IPS DF 6.9 (cell line): ENCODE results near the gene GFY.

Experiments used
- DNase-seq: peaks from one replicate; pipeline ENCODE4 v3.0.0-alpha.2; 2013; ENCODE audit warnings: low read depth, low spot score
- H3K27ac ChIP-seq: one replicate; pipeline ENCODE4 v1.5.1; 2013; ENCODE audit warnings: low read length, control low read depth
- H3K27me3 ChIP-seq: 2 replicates; pipeline ENCODE4 v1.6.1; 2013; ENCODE audit warnings: mild to moderate bottlenecking, low read length; ENCODE audit not compliant: control insufficient read depth, insufficient read depth
- H3K36me3 ChIP-seq: 2 replicates; pipeline ENCODE4 v1.6.1; 2013; ENCODE audit warnings: low read length; ENCODE audit not compliant: control insufficient read depth, insufficient read depth
- H3K4me1 ChIP-seq: 2 replicates; pipeline ENCODE4 v1.6.1; 2013; ENCODE audit warnings: low read length; ENCODE audit not compliant: control insufficient read depth, insufficient read depth
- H3K4me3 ChIP-seq: 2 replicates; pipeline ENCODE4 v1.5.1; 2013; ENCODE audit warnings: mild to moderate bottlenecking, low read length
- H3K9me3 ChIP-seq: 2 replicates; pipeline ENCODE4 v1.6.1; 2013; ENCODE audit warnings: low read length, inconsistent platforms; ENCODE audit not compliant: control insufficient read depth, insufficient read depth
- WGBS: extraction: QIAGEN DNeasy Blood & Tissue Kit; methylation state at CpG from one replicate; pipeline ENCODE4 v1.1.7; 2013; ENCODE audit warnings: mixed read lengths, missing lambda C conversion rate; ENCODE audit not compliant: insufficient read length, insufficient coverage; 5-methylcytosine and 5-hydroxymethylcytosine counted together

GFY gene

DNA sequence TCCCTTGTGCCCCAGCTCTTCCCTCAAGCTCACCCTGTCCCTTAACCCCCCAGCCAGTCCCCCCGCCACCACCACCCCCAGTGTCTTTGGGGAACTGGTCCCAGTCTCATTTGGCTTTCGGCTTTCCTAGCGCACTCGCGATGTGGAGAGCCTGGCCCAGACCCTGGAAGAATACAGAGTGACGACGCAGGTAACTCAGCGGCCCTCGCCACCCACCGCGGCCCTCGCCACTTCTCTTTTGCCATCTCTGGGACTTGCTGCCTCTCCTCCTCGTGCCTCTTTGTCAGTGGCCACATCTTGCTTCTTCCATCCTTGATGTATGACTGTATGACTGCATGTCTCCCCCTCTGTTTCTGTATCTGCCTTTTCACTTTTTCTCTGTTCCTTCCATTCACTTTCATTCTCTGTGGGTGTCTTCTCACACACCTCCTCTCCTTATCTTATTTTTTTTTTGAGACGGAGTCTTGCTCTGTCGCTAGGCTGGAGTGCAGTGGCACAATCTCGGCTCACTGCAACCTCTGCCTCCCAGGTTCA lies 17.6 kb upstream of the GFY start:
- Histone ChIP-seq H3K4me3 (no peak overlapping the region), H3K9me3 (no peaks in the 10 kb centered on the region), H3K27ac (no peak overlapping the region), H3K27me3 (no peaks in the 10 kb centered on the region), H3K36me3 (no peaks in the 10 kb centered on the region), H3K4me1 (peaks cover 7% of the 10 kb centered on the region)
- WGBS, result no CpG with 5 or more reads among the region's 16 CpGs
- DNase-seq, result no peak

DNA sequence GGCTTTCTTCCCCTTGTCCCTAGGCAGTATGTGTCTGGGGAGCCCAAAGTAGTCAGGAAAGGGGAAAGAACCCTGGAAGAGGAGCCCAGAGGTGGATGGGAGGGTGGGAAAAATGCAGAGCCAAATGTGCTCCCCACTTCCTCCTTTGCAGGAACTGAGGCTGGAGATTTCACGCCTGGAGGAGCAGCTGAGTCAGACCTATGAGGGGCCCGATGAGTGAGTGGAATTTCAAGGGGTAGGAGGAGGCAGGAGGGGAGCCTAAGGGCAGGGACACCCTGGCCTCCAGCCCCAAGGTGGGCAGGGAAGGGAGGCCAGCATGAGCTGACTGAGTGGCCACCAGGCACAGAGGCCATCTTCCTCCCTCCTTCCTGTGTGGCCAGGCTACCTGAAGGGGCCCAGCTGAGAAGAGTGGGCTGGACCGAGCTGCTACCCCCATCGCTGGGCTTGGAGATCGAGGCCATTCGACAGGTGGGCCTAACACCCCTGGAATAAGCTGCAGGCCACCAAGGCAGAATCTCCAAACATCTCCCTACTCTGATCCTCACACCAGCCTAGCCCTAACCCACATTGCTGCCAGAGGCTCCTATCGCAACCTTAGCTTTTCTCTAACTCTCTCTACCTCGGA lies 16.3 kb upstream of the GFY start:
- WGBS, result no CpG with 5 or more reads among the region's 8 CpGs

DNA sequence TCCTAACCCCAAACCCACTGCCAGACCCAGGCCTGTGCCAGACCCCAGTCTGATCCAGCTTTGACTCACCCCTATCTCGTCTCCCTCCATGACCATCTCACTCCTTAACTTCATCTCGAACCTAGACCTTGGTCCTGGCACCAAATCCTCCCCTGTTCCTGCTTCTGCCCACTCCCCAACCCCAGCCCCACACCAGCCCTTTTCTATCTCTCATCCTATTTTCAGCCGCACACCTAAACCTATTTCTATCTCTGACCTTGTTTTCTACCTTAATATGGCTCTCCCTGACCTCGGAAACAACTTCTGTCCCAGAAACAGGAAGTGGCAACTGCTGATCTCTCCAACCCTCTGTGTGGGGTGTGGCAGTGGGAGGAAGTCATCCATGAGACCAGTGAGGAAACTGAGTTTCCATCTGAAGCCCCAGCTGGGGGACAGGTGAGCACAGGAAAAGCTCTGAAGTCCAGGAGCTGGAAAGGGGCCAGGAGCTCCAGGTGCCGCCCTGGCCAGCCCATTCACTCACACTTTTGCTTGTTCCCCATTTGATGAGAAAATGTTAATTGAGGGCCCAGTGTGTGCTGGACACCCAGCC lies 15.7 kb upstream of the GFY start:
- no peak for DNase-seq
- Histone ChIP-seq H3K4me1 (no peaks in the 10 kb centered on the region), H3K27me3 (no peaks in the 10 kb centered on the region), H3K27ac (no peak overlapping the region), H3K4me3 (no peak overlapping the region), H3K36me3 (no peaks in the 10 kb centered on the region), H3K9me3 (no peaks in the 10 kb centered on the region)
- WGBS, result no CpG with 5 or more reads among the region's 5 CpGs

More for the DNA sequence above, 16.3 kb upstream of the GFY start:
- H3K27me3 ChIP-seq, result no peaks in the 10 kb centered on the region
- DNase-seq, result no peak
- H3K4me1 ChIP-seq, result peaks cover 5% of the 10 kb centered on the region
- H3K9me3 ChIP-seq, result no peaks in the 10 kb centered on the region
- no peaks in the 10 kb centered on the region for H3K36me3 ChIP-seq
- H3K4me3 ChIP-seq, result no peak overlapping the region
- H3K27ac ChIP-seq, result no peak overlapping the region

DNA sequence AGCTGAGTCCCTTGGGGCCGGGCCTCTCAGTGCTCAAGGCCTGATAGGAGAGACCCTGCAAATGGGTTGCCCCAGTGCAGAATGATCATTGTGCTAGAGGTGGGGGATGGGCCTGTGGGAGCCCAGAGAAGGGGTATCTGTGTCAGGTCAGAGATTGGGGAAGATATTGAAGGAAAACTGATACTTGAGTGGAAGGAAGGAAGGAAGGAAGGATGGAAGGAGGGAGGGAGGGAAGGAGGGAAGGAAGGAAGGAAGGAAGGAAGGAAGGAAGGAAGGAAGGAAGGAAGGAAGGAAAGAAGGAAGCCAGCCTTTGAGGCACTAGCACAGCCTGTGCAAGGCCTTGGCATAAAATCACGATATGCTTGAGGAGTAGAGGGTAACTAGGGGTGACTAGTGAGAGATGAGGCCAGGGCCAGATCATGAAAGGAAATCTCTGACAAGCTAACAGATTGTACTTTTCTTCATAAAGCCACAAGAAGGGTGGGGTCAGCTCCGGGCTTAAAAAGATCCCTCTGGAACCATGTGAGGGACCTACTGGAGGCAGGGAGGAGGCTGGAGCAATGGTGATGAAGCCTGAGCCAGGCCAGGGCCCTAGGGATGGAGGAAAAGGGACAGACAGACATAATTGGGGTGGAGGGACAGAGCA lies 13.4 kb upstream of the GFY start:
- no peak overlapping the region for H3K4me3 ChIP-seq
- WGBS, result no CpG with 5 or more reads among the region's 3 CpGs
- DNase-seq, result no peak
- H3K27me3 ChIP-seq, result no peaks in the 10 kb centered on the region
- no peak overlapping the region for H3K27ac ChIP-seq
- no peaks in the 10 kb centered on the region for H3K36me3 ChIP-seq
- no peaks in the 10 kb centered on the region for H3K9me3 ChIP-seq
- H3K4me1 ChIP-seq, result peaks cover 3% of the 10 kb centered on the region

DNA sequence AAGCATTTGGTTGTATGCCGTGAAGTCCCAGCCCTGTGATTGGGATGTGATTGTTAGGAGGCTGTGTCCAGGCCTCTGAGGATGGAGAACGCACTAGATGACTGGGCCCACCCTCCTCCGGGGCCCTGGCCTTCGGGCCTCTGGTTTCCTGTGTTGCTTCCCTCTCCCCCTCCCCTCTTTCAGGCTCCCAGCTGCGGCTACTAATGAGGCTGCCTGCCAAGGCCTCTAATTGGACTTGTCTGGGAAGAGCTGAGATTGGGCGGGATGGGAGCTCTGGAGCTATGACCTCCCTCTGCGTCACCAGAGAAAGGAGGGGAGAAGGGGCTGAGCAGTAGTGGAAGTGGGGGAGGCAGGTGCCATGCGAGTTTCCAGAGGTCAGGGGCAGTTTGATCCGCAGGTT lies 11.8 kb upstream of the GFY start:
- Histone ChIP-seq H3K4me3 (no peak overlapping the region), H3K36me3 (no peaks in the 10 kb centered on the region), H3K27me3 (no peaks in the 10 kb centered on the region), H3K9me3 (no peaks in the 10 kb centered on the region), H3K27ac (no peak overlapping the region), H3K4me1 (peaks cover 5% of the 10 kb centered on the region)
- no CpG with 5 or more reads among the region's 9 CpGs for WGBS
- DNase-seq, result no peak

DNA sequence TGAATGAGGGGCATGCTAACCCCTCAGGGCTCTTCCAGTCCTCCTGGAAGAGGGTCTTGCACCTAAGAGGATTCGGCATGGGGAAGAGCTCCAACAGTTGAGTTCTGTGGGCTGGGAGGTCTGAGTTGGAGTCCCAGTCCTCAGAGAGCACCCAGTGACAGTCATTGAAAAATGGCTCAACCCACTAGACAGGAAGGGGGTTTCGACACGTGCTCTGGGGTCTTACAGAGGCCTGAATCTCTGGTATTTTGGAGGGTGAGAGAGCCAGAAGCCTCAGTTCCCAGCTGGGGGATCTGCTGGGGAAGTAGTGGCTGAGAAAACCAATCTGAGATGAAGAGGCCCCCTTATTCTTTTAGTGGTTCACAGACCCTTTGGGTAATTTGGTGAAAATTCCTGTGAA lies 10.9 kb upstream of the GFY start:
- no peak for DNase-seq
- no peaks in the 10 kb centered on the region for H3K9me3 ChIP-seq
- WGBS, result no CpG with 5 or more reads among the region's 3 CpGs
- peaks cover 5% of the 10 kb centered on the region for H3K4me1 ChIP-seq
- H3K36me3 ChIP-seq, result no peaks in the 10 kb centered on the region
- H3K27me3 ChIP-seq, result no peaks in the 10 kb centered on the region
- no peak overlapping the region for H3K27ac ChIP-seq
- no peak overlapping the region for H3K4me3 ChIP-seq

DNA sequence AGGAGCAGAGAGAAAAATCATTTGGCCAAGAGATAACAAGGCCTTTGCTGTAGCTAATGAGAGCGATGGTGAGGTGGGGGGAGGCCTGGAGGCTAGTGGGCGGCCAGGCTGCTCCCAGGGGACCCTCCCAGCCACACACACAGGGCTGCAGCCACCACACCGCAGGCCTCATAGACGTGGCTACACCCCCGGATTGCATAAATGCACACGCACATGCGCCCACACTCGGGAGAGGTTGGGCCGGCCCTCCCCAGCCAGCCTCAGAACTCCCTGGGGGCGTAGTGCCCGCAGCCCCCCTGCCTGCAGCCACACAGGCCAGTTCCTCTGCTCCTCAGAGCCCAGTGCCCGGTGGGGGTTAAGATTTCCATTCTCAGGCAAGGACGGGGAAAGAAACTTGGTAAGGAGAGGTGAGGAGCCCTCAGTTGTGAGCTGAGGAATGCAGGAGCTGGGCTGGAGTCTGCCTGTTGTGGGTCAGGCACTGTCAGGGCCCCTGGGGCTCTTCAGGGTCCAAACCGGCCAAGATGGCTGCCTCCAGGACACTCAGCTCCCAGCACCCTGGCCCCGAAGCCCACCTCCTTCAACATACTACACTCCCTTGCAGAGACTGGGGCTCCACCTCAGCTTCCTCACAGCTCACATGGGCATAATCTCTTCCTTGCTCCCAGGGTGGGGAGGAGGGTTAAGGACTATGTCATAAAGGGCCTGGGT lies 9.9 kb upstream of the GFY start:
- no peak overlapping the region for H3K27ac ChIP-seq
- H3K4me1 ChIP-seq, result peaks cover 5% of the 10 kb centered on the region
- DNase-seq, result no peak
- no peaks in the 10 kb centered on the region for H3K9me3 ChIP-seq
- H3K27me3 ChIP-seq, result no peaks in the 10 kb centered on the region
- H3K36me3 ChIP-seq, result no peaks in the 10 kb centered on the region
- H3K4me3 ChIP-seq, result no peak overlapping the region
- WGBS, result no CpG with 5 or more reads among the region's 15 CpGs

DNA sequence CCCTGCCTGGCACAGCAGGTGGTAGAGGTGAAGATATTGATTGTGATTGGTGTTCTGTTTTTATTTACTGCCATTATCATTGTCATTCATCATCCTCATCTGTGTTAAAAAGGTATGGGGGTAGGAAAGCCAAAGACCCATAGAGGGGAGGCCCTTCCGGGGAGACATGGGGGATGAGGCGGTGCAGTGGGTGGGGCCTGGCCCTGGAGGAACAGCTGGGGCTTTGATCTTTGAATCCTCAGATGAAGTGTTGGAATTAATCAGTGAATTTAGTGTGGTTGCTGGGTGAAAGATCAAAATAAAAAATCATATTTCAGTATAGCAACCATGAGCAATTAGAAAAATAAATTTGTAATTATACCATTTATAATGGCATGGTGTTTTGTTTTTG lies 9.4 kb upstream of the GFY start:
- H3K9me3 ChIP-seq, result no peaks in the 10 kb centered on the region
- no peaks in the 10 kb centered on the region for H3K36me3 ChIP-seq
- no peaks in the 10 kb centered on the region for H3K27me3 ChIP-seq
- H3K4me3 ChIP-seq, result no peak overlapping the region
- no CpG with 5 or more reads among the region's 2 CpGs for WGBS
- H3K4me1 ChIP-seq, result peaks cover 5% of the 10 kb centered on the region
- no peak for DNase-seq
- no peak overlapping the region for H3K27ac ChIP-seq

DNA sequence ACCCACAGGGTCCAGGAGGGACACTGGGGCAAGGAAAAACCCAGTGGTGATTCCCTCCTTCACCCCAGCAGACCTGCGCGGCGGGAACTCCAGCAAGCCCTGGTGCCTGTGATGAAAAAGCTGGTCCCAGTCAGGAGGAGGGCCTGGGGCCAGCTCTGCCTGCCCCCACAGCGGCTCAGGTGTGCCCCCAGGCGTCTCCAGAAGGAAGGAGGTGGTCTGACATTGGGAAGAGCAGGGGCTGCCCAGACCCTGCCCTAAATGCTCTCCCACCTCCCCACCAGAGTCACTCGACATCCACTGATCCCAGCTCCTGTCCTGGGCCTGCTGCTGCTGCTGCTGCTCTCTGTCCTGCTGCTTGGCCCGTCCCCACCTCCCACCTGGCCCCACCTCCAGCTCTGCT lies 8.1 kb upstream of the GFY start:
- no CpG with 5 or more reads among the region's 7 CpGs for WGBS
- Histone ChIP-seq H3K4me3 (no peak overlapping the region), H3K4me1 (peaks cover 5% of the 10 kb centered on the region), H3K27ac (no peak overlapping the region), H3K36me3 (no peaks in the 10 kb centered on the region), H3K27me3 (peaks cover 5% of the 10 kb centered on the region; the same call in 1 of the 2 replicates), H3K9me3 (no peaks in the 10 kb centered on the region)
- DNase-seq, result no peak

DNA sequence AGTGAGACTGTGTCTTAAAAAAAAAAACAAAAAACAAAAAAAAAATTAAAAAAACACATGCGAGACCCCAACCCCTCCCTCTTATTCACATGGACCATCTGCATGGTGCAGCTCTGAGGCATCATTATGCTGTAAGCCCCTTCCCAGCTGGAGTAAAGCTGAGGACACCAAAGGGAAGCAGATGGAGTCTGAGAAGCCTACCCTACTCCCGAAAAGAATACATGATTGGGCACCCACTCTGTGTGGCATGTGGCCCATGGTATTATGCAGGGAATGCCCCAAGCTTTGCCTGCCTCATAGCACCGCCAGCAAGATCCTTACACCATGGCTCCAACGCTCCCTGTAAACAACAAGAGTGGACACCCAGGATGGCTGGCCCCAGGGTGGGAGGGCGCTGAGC lies 6.7 kb upstream of the GFY start:
- Histone ChIP-seq H3K27ac (no peak overlapping the region), H3K4me3 (no peak overlapping the region), H3K9me3 (no peaks in the 10 kb centered on the region), H3K36me3 (no peaks in the 10 kb centered on the region), H3K4me1 (peaks cover 10% of the 10 kb centered on the region), H3K27me3 (peaks cover 15% of the 10 kb centered on the region)
- WGBS, result no CpG with 5 or more reads among the region's 5 CpGs
- DNase-seq, result no peak
